ENCODE measurements around the gene HS6ST2. TPM values are rescaled to one million over a fixed set of nuclear protein-coding genes. Genes with fewer than 3 reads are reported as not detected.

The HS6ST2 gene
- polyA plus RNA-seq, 1 of the 3 experiments (the other 2 are of a cell fraction): 0.05 TPM

GRCh38 chrX:132900633-132901293 lies 57.7 kb downstream of the HS6ST2 start:
- H2AFZ ChIP-seq (ENCODE audit: low read depth): no peak overlapping the region
- no peaks in the 10 kb centered on the region for H3F3A ChIP-seq (replicated peaks; ENCODE audit: insufficient read depth)
- 79% methylated on average over 1 of the region's 1 CpG for WGBS (ENCODE audit: low lambda C conversion rate)
- no peaks in the 10 kb centered on the region for H3K36me3 ChIP-seq (replicated peaks in 1 of 2; ENCODE audit: control insufficient read depth in 1 of 2, insufficient read depth in 2 of 2, low read length in 1 of 2)
- H3K9me3 ChIP-seq: no peaks in the 10 kb centered on the region
- DNase-seq: no peak
- no peaks in the 10 kb centered on the region for H3K79me2 ChIP-seq (ENCODE audit: insufficient read depth)
- H3K9ac ChIP-seq: no peak overlapping the region
- POLR2A ChIA-PET: no interaction called here
- TF ChIP-seq TCF12 (IDR thresholded peaks at IDR 0.05): no peak
- TF ChIP-seq USF1 (IDR thresholded peaks at IDR 0.05; ENCODE audit: borderline replicate concordance, low read depth): no peak
- no peak for TF ChIP-seq PBX3 (IDR thresholded peaks at IDR 0.05)
- no peak for TF ChIP-seq SMC3 (IDR thresholded peaks at IDR 0.05; ENCODE audit: low read depth, low read length)
- no peak for TF ChIP-seq TAF1 (IDR thresholded peaks at IDR 0.05; ENCODE audit: borderline replicate concordance, low read depth, low read length)
- TF ChIP-seq FOXJ3 (CRISPR knock-in tag; IDR thresholded peaks at IDR 0.05): no peak
- no peak for TF ChIP-seq USF2 (IDR thresholded peaks at IDR 0.05; ENCODE audit: borderline replicate concordance, low read depth, low read length)
- TF ChIP-seq FOXM1 (IDR thresholded peaks at IDR 0.05; ENCODE audit: low read depth): no peak
- TF ChIP-seq GATA2 (CRISPR knock-in tag; IDR thresholded peaks at IDR 0.05): no peak
- H3K4me2 ChIP-seq: no peak overlapping the region
- CTCF ChIA-PET: no interaction called here
- H4K20me1 ChIP-seq (ENCODE audit: insufficient read depth): no peaks in the 10 kb centered on the region
- no peak overlapping the region for H3K4me3 ChIP-seq (ENCODE audit: low read depth in 2 of 2, low read length in 1 of 2)
- no peaks in the 10 kb centered on the region for H3K4me1 ChIP-seq (ENCODE audit: control insufficient read depth in 1 of 2, insufficient read depth in 2 of 2, low read depth in 1 of 2, low read length in 1 of 2)
- no peaks in the 10 kb centered on the region for H3K27me3 ChIP-seq (ENCODE audit: insufficient read depth)
- no peak overlapping the region for H3K27ac ChIP-seq (ENCODE audit: low read depth in 2 of 2, low read length in 1 of 2)
- no peaks in the 10 kb centered on the region for H3K9me2 ChIP-seq

GRCh38 chrX:132887569-132887968 lies 70.9 kb downstream of the HS6ST2 start:
- no peaks in the 10 kb centered on the region for H4K20me1 ChIP-seq (ENCODE audit: insufficient read depth)
- CTCF ChIA-PET: interaction anchor here (0.6 kb wide), 1 partner anchor 292 kb away, joined by 3 read pairs; no protein-coding TSS in a partner anchor

More at GRCh38 chrX:132887569-132887968, 70.9 kb downstream of the HS6ST2 start:
- H3K4me1 ChIP-seq (ENCODE audit: control insufficient read depth in 1 of 2, insufficient read depth in 2 of 2, low read depth in 1 of 2, low read length in 1 of 2): no peaks in the 10 kb centered on the region
- no peaks in the 10 kb centered on the region for H3K9me3 ChIP-seq
- no peak overlapping the region for H3K4me2 ChIP-seq
- no peak overlapping the region for H3K9ac ChIP-seq
- no peak overlapping the region for H3K27ac ChIP-seq (ENCODE audit: low read depth in 2 of 2, low read length in 1 of 2)
- H3K36me3 ChIP-seq (replicated peaks in 1 of 2; ENCODE audit: control insufficient read depth in 1 of 2, insufficient read depth in 2 of 2, low read length in 1 of 2): no peaks in the 10 kb centered on the region
- H3K4me3 ChIP-seq (ENCODE audit: low read depth in 2 of 2, low read length in 1 of 2): no peak overlapping the region
- H2AFZ ChIP-seq (ENCODE audit: low read depth): no peak overlapping the region
- no peaks in the 10 kb centered on the region for H3K79me2 ChIP-seq (ENCODE audit: insufficient read depth)
- no peaks in the 10 kb centered on the region for H3K9me2 ChIP-seq
- H3K27me3 ChIP-seq (ENCODE audit: insufficient read depth): no peaks in the 10 kb centered on the region
- TF ChIP-seq USF1 (IDR thresholded peaks at IDR 0.05; ENCODE audit: borderline replicate concordance, low read depth) (no peak), CHD2 (IDR thresholded peaks at IDR 0.05; ENCODE audit: low read length, partially characterized antibody) (no peak), REST (IDR thresholded peaks at IDR 0.05; ENCODE audit: low read depth, low read length) (no peak), FOXJ3 (CRISPR knock-in tag; IDR thresholded peaks at IDR 0.05) (no peak), YY1 (IDR thresholded peaks at IDR 0.05; ENCODE audit: low read depth) (no peak), NRF1 (IDR thresholded peaks at IDR 0.05; ENCODE audit: low read depth, low read length) (no peak), TCF12 (IDR thresholded peaks at IDR 0.05) (no peak), JUND (IDR thresholded peaks at IDR 0.05) (no peak), NFIC (IDR thresholded peaks at IDR 0.05; ENCODE audit: borderline replicate concordance) (no peak)
- POLR2A ChIA-PET: no interaction called here
- no peaks in the 10 kb centered on the region for H3F3A ChIP-seq (replicated peaks; ENCODE audit: insufficient read depth)
- DNase-seq: no peak

All from SK-N-SH (cell line).